K562 (cell line): Measurements from ENCODE around the gene DIAPH1. TPM values are rescaled to one million over a fixed set of nuclear protein-coding genes. Genes with fewer than 3 reads are reported as not detected.

Experiments
- JUND ChIP-seq, 2 experiments: IDR thresholded peaks; 2 replicates in 1 of 2; 3 replicates in 1 of 2; pipeline ENCODE4 v1.6.1; 2011; ENCODE audit warnings: borderline replicate concordance in 2 of 2, low read depth in 2 of 2, low read length in 2 of 2, improper control_type of control experiment in 1 of 2, missing biosample characterization in 1 of 2, missing genetic modification characterization in 1 of 2, missing genetic modification reagents in 1 of 2
- NRF1 ChIP-seq, 2 experiments: fragments of 450-650 bp; IDR thresholded peaks in 1 of 2; conservative IDR thresholded peaks in 1 of 2; 2 replicates each; pipeline ENCODE4 v1.6.1; 2014; ENCODE audit warnings: mild to moderate bottlenecking in 2 of 2
- SMARCC2 ChIP-seq: fragments of 450-650 bp; IDR thresholded peaks from 2 replicates; pipeline ENCODE4 v1.6.1; 2017; ENCODE audit warnings: antibody characterized with exemption, moderate library complexity, mild to moderate bottlenecking, low read depth
- YY1 ChIP-seq, 3 experiments: IDR thresholded peaks; 2 replicates each; pipeline ENCODE4 v1.6.1; 2011; ENCODE audit warnings: low read length in 2 of 3, mild to moderate bottlenecking in 2 of 3, moderate library complexity in 2 of 3, borderline replicate concordance in 1 of 3, control low read depth in 1 of 3, low read depth in 1 of 3; ENCODE audit not compliant: insufficient read depth in 3 of 3, insufficient replicate concordance in 2 of 3, control insufficient read depth in 1 of 3, insufficient read length in 1 of 3; ENCODE audit errors: extremely low read depth in 1 of 3
- ZC3H8 ChIP-seq: fragments of 450-650 bp; IDR thresholded peaks from 2 replicates; pipeline ENCODE4 v1.6.1; 2017
- ZNF23 ChIP-seq: fragments of 250-450 bp; sonication (Bioruptor Pico); IDR thresholded peaks from 2 replicates; pipeline ENCODE4 v1.4.0; 2020; ENCODE audit warnings: mild to moderate bottlenecking
- polyA plus RNA-seq, 8 experiments: library from polyadenylated mRNA; depleted of rRNA in 4 of 8; stranded (reverse) in 5 of 8; unstranded in 3 of 8; fragments of >200 nt; fragmentation: Nextera tagmentation in 2 of 8; fragmentation: Illumina TruSeq in 1 of 8; extraction: Ambion mirVana in 2 of 8; extraction: Trizol in 1 of 8; gene quantifications; 2 replicates each; pipeline versions ENCODE4 v1.2.1 to v1.2.3, GENCODE V29; 2011 to 2014; ENCODE audit warnings: inconsistent platforms in 1 of 8, missing spikeins in 1 of 8
- total RNA-seq, 7 experiments: library from RNA; depleted of rRNA in 6 of 7; stranded (reverse); fragments of >200 nt in 6 of 7; fragmentation: Illumina TruSeq in 2 of 7; extraction: Trizol in 2 of 7; gene quantifications; 2 replicates each; pipeline versions ENCODE4 v1.2.1 to v1.2.3, GENCODE V29; 2011 to 2021; ENCODE audit warnings: low replicate concordance in 1 of 7
- TF ChIP-seq, protein P1 (sequence below): sonication (generic); formaldehyde crosslinking; IDR thresholded peaks from 2 replicates; pipeline ENCODE4 v1.8.0; 2022; ENCODE audit warnings: mild to moderate bottlenecking, missing genetic modification reagents
- TF ChIP-seq, protein P2 (sequence below): sonication (generic); formaldehyde crosslinking; IDR thresholded peaks from 2 replicates; pipeline ENCODE4 v1.8.1; 2023; ENCODE audit warnings: missing genetic modification reagents, mild to moderate bottlenecking, borderline replicate concordance
- TF ChIP-seq, protein P3 (sequence below): fragments of 150-350 bp; IDR thresholded peaks from 2 replicates; pipeline ENCODE4 v1.6.1; 2014; ENCODE audit warnings: low read depth, mild to moderate bottlenecking, low read length, borderline replicate concordance
- TF ChIP-seq, protein P4 (sequence below), 2 experiments: fragments of 450-650 bp; conservative IDR thresholded peaks; 2 replicates each; pipeline ENCODE4 v1.6.1; 2017; ENCODE audit warnings: mild to moderate bottlenecking in 2 of 2, moderate library complexity in 2 of 2

DIAPH1 gene
- total and polyA plus RNA-seq, 9 of the 15 experiments (the other 6 are each of a cell fraction or from before 2014, with no cell fraction given): 60.8 to 328 (median 97.8) TPM

DNA sequence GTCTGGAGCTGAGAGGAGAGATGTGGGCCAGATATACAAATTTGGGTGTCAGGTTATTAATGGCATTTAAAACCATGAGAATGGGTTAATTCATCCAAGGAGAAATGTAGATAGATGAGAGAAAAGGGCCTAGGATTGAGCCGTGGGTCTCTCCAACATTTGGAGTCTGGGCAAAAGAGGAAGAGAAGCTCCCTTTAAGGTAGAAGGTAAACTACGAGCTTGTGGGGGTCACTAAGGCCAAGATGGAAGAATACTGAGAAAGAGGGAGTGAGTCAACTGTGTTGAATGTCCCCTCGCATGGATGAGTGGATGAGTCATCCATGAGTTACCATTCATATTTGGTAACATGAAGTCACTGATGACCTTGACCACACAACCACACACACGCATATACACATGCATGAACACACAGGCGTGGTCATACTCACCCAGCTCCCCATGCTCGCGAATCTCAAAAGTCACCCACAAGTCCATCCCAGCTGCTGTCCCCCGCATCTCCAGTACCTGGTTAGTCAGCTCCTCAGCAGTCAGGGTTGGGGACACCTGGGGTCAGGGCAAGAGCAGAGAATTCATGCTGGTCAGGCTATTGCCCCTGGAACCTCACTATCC is 39.2 kb upstream of the DIAPH1 start (continued):
- TF ChIP-seq, protein P1, sequence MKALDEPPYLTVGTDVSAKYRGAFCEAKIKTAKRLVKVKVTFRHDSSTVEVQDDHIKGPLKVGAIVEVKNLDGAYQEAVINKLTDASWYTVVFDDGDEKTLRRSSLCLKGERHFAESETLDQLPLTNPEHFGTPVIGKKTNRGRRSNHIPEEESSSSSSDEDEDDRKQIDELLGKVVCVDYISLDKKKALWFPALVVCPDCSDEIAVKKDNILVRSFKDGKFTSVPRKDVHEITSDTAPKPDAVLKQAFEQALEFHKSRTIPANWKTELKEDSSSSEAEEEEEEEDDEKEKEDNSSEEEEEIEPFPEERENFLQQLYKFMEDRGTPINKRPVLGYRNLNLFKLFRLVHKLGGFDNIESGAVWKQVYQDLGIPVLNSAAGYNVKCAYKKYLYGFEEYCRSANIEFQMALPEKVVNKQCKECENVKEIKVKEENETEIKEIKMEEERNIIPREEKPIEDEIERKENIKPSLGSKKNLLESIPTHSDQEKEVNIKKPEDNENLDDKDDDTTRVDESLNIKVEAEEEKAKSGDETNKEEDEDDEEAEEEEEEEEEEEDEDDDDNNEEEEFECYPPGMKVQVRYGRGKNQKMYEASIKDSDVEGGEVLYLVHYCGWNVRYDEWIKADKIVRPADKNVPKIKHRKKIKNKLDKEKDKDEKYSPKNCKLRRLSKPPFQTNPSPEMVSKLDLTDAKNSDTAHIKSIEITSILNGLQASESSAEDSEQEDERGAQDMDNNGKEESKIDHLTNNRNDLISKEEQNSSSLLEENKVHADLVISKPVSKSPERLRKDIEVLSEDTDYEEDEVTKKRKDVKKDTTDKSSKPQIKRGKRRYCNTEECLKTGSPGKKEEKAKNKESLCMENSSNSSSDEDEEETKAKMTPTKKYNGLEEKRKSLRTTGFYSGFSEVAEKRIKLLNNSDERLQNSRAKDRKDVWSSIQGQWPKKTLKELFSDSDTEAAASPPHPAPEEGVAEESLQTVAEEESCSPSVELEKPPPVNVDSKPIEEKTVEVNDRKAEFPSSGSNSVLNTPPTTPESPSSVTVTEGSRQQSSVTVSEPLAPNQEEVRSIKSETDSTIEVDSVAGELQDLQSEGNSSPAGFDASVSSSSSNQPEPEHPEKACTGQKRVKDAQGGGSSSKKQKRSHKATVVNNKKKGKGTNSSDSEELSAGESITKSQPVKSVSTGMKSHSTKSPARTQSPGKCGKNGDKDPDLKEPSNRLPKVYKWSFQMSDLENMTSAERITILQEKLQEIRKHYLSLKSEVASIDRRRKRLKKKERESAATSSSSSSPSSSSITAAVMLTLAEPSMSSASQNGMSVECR: no peak
- TF ChIP-seq, protein P2, sequence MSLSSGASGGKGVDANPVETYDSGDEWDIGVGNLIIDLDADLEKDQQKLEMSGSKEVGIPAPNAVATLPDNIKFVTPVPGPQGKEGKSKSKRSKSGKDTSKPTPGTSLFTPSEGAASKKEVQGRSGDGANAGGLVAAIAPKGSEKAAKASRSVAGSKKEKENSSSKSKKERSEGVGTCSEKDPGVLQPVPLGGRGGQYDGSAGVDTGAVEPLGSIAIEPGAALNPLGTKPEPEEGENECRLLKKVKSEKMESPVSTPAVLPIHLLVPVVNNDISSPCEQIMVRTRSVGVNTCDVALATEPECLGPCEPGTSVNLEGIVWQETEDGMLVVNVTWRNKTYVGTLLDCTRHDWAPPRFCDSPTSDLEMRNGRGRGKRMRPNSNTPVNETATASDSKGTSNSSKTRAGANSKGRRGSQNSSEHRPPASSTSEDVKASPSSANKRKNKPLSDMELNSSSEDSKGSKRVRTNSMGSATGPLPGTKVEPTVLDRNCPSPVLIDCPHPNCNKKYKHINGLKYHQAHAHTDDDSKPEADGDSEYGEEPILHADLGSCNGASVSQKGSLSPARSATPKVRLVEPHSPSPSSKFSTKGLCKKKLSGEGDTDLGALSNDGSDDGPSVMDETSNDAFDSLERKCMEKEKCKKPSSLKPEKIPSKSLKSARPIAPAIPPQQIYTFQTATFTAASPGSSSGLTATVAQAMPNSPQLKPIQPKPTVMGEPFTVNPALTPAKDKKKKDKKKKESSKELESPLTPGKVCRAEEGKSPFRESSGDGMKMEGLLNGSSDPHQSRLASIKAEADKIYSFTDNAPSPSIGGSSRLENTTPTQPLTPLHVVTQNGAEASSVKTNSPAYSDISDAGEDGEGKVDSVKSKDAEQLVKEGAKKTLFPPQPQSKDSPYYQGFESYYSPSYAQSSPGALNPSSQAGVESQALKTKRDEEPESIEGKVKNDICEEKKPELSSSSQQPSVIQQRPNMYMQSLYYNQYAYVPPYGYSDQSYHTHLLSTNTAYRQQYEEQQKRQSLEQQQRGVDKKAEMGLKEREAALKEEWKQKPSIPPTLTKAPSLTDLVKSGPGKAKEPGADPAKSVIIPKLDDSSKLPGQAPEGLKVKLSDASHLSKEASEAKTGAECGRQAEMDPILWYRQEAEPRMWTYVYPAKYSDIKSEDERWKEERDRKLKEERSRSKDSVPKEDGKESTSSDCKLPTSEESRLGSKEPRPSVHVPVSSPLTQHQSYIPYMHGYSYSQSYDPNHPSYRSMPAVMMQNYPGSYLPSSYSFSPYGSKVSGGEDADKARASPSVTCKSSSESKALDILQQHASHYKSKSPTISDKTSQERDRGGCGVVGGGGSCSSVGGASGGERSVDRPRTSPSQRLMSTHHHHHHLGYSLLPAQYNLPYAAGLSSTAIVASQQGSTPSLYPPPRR (CRISPR knock-in tag): no peak
- TF ChIP-seq ZC3H8 (no peak), JUND (IDR thresholded peaks at IDR 0.05; ENCODE audit: borderline replicate concordance, low read depth, low read length) (peak; percentile 95), JUND (tag; IDR thresholded peaks at IDR 0.05; ENCODE audit: borderline replicate concordance, low read depth, low read length) (peak; percentile 92), ZNF23 (CRISPR knock-in tag) (no peak), SMARCC2 (no peak), NRF1 (conservative IDR thresholded peaks at IDR 0.05 in 1 of 2, IDR thresholded peaks at IDR 0.05 in 1 of 2) (no peak), YY1 (IDR thresholded peaks at IDR 0.05; ENCODE audit: borderline replicate concordance in 1 of 3, control insufficient read depth in 1 of 3, extremely low read depth in 1 of 3, insufficient read depth in 3 of 3, insufficient read length in 1 of 3, insufficient replicate concordance in 2 of 3, low read depth in 1 of 3, low read length in 2 of 3) (peak in 1 of 3 experiments; percentile 5)
- TF ChIP-seq, protein P3, sequence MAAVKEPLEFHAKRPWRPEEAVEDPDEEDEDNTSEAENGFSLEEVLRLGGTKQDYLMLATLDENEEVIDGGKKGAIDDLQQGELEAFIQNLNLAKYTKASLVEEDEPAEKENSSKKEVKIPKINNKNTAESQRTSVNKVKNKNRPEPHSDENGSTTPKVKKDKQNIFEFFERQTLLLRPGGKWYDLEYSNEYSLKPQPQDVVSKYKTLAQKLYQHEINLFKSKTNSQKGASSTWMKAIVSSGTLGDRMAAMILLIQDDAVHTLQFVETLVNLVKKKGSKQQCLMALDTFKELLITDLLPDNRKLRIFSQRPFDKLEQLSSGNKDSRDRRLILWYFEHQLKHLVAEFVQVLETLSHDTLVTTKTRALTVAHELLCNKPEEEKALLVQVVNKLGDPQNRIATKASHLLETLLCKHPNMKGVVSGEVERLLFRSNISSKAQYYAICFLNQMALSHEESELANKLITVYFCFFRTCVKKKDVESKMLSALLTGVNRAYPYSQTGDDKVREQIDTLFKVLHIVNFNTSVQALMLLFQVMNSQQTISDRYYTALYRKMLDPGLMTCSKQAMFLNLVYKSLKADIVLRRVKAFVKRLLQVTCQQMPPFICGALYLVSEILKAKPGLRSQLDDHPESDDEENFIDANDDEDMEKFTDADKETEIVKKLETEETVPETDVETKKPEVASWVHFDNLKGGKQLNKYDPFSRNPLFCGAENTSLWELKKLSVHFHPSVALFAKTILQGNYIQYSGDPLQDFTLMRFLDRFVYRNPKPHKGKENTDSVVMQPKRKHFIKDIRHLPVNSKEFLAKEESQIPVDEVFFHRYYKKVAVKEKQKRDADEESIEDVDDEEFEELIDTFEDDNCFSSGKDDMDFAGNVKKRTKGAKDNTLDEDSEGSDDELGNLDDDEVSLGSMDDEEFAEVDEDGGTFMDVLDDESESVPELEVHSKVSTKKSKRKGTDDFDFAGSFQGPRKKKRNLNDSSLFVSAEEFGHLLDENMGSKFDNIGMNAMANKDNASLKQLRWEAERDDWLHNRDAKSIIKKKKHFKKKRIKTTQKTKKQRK: no peak
- TF ChIP-seq, protein P4, sequence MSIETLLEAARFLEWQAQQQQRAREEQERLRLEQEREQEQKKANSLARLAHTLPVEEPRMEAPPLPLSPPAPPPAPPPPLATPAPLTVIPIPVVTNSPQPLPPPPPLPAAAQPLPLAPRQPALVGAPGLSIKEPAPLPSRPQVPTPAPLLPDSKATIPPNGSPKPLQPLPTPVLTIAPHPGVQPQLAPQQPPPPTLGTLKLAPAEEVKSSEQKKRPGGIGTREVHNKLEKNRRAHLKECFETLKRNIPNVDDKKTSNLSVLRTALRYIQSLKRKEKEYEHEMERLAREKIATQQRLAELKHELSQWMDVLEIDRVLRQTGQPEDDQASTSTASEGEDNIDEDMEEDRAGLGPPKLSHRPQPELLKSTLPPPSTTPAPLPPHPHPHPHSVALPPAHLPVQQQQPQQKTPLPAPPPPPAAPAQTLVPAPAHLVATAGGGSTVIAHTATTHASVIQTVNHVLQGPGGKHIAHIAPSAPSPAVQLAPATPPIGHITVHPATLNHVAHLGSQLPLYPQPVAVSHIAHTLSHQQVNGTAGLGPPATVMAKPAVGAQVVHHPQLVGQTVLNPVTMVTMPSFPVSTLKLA (conservative IDR thresholded peaks at IDR 0.05): 0 out of 4 replicates have a peak, but pooled peaks of 1 of the 2 experiments have one; percentile 22
